ENCODE data around the gene GBP6.
A peak's percentile ranks its signal among the peaks of the same experiment; 100 is the strongest.
"Not testable (repeated sequence)": the region's sequence is repeated elsewhere in the genome, so short reads cannot be mapped to it uniquely, and the experiment has no call there.

Gene GBP6

DNA sequence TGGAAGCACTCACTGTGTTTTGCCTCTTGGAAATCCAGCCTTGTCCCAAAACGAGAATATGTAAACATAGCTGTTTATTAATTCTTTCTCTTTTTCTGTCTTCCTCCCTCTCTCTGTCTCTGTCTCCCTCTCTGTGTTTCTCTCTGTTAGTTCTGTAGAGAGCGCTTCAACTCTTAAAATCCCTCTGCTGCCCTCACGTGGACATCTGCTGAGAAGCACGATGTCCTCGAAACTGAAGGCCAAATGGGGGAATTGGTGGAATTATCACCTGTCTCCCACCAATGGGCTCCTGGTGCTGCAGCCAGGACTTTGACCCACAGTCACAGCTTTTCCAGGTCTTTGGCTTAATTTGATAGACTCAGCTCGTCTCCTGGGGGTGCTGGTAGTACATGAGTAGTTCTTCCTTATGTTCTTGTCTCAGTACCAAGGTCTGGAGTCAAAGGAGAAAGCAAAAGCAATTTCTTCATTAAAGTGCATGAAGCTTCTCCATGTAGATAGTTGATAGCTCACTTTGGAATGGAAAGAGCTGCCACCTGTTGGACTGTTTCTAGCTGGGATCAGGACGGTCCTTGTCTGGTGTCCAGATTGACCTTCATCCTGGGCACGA, 5.5 kb upstream of the GBP6 start:
- TF ChIP-seq, protein P1, sequence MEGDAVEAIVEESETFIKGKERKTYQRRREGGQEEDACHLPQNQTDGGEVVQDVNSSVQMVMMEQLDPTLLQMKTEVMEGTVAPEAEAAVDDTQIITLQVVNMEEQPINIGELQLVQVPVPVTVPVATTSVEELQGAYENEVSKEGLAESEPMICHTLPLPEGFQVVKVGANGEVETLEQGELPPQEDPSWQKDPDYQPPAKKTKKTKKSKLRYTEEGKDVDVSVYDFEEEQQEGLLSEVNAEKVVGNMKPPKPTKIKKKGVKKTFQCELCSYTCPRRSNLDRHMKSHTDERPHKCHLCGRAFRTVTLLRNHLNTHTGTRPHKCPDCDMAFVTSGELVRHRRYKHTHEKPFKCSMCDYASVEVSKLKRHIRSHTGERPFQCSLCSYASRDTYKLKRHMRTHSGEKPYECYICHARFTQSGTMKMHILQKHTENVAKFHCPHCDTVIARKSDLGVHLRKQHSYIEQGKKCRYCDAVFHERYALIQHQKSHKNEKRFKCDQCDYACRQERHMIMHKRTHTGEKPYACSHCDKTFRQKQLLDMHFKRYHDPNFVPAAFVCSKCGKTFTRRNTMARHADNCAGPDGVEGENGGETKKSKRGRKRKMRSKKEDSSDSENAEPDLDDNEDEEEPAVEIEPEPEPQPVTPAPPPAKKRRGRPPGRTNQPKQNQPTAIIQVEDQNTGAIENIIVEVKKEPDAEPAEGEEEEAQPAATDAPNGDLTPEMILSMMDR (IDR thresholded peaks at IDR 0.05; ENCODE audit: borderline replicate concordance, insufficient read depth, low read depth, low read length): peak; percentile 68
- H3K4me3 ChIP-seq (ENCODE audit: low read depth, low read length): no peak overlapping the region

DNA sequence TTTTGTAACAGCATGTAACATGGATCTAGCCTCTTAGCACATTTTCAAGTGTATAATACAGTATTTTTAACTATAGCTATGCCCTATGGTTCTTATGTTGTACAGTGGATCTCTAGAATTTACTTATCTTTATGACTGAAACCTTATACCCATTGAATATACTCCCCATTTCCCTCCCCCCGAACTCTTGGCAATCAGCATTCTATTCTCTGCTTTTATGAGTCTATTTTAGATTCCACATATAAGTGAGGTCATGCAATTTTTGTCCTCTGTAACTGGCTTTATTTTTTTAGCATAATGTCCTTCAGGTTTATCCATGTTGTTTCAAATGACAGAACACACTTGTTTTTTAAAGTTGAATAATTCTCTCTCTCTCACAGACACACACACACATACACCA, 3.1 kb upstream of the GBP6 start:
- no peak overlapping the region for H3K4me3 ChIP-seq (ENCODE audit: low read depth, low read length)
- TF ChIP-seq, protein P1 (IDR thresholded peaks at IDR 0.05; ENCODE audit: borderline replicate concordance, insufficient read depth, low read depth, low read length): no peak

DNA sequence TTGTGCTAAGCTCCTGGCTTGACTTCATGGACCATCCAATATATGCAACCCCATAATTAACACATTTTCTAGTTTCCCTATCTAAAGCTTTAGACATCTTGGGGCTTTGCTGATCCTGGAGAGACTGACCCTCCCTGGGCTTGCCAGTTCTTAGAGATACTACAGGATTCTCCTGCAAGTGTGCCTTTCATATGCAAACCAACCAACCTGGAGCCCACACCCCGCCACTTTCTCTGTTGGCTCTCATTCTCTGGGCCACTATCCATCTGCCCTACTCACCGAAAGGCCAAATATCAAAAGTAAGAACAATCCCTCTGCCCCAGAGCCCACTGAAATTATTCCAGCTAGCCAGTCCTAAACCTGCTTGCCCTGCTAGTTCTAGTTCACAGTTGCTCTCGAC, 2.2 kb upstream of the GBP6 start:
- no peak overlapping the region for H3K4me3 ChIP-seq (ENCODE audit: low read depth, low read length)
- TF ChIP-seq, protein P1 (IDR thresholded peaks at IDR 0.05; ENCODE audit: borderline replicate concordance, insufficient read depth, low read depth, low read length): no peak

DNA sequence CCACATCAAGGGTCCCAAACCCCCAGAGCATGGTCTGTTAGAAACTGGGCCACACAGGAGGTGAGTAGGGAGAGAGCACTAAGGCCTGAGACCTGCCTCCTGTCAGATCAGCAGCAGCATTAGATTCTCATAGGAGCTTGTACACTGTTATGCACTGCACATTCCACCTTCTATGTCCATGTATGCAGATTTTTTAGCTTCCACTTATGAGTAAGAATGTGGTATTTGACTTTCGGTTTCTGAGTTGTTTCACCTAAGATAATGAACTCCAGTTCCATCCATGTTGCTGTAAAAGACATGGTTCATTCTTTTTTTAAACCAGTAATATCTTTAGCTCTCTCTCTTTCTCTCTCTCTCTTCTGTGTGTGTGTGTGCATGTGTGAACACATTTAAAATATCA, 663 bp upstream of the GBP6 start:
- TF ChIP-seq, protein P1 (IDR thresholded peaks at IDR 0.05; ENCODE audit: borderline replicate concordance, insufficient read depth, low read depth, low read length): no peak
- H3K4me3 ChIP-seq (ENCODE audit: low read depth, low read length): no peak overlapping the region

DNA sequence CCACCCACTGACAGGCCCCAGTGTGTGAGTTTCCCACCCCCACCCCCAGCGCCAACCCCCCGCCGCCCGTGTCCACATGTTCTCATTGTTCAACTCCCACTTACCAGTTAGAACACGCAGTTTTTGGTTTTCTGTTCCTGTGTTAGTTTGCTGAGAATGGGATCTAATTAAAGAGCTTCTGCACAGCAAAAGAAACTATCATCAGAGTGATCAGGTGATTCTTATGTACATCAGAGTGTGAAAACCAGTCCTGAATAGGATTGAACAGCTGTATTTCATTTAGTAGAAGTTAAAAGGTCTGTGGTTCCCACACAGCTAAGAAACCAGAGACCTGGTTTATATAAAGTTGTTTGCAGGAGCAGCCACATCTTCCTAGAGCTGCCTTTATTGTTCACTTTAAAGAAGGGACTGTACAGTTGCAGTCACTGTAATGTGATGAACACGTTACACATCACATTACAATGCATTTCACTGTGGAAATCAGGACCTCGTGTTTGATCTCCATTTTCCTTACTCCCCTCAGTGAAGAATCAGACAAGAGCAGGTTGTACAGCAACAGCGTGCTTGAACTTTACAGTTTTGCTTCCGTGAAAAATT, 1.2 kb downstream of the GBP6 start:
- H3K4me3 ChIP-seq (ENCODE audit: low read depth, low read length): no peak overlapping the region
- TF ChIP-seq, protein P1 (IDR thresholded peaks at IDR 0.05; ENCODE audit: borderline replicate concordance, insufficient read depth, low read depth, low read length): no peak

DNA sequence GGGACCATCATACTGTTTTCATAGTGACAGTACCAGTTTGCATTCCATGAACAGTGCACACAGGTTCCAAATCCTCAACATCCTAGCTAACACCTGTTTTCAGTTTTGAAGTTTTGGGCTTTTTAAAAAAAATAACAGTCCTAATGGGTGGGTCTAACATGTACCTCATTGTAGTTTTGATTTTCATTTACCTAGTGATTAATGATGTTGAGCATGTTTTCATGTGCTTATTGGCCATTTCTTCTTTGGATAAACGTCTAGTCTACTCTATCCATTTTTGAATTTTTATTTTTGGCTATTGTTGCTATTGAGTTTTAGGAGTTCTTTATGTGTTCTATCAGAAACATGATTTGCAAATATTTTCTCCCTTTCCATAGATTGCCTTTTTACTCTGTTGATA, 3.4 kb downstream of the GBP6 start:
- TF ChIP-seq, protein P1 (IDR thresholded peaks at IDR 0.05; ENCODE audit: borderline replicate concordance, insufficient read depth, low read depth, low read length): no peak
- no peak overlapping the region for H3K4me3 ChIP-seq (ENCODE audit: low read depth, low read length)

DNA sequence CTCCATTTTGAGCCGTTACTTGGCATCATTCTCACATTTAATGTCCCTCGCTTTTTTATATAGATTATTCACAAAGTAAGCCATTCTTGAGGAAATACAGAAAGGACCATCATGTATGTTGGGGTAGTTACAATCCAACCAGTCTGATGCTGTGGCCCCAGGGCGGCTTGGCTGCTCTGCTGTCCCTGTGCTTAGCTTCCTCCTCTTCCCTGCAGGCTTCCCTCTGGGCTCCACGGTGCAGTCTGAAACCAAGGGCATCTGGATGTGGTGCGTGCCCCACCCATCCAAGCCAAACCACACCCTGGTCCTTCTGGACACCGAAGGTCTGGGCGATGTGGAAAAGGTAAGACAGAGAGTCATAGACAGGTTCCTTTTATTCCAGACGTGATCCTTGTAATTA, 5.5 kb downstream of the GBP6 start:
- TF ChIP-seq, protein P1 (IDR thresholded peaks at IDR 0.05; ENCODE audit: borderline replicate concordance, insufficient read depth, low read depth, low read length): no peak
- no peak overlapping the region for H3K4me3 ChIP-seq (ENCODE audit: low read depth, low read length)

DNA sequence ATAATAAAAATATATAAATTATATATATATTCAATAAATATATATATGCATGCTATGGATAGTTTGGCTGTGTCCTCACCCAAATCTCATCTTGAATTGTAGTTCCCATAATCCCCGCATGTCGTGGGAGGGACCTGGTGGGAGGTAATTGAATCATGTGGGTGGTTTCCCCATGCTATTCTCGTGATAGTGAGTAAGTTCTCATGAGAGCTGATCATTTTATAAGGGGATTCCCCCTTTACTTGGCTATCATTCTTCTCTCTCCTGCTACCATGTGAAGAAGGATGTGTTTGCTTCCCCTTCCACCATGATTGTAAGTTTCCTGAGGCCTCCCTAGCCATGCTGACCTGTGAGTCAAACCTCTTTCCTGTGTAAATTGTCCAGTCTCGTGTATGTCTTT, 10.0 kb downstream of the GBP6 start:
- H3K4me3 ChIP-seq (ENCODE audit: low read depth, low read length): not testable (repeated sequence)
